H1 (cell line): ENCODE measurements around the gene ZNF302.

Experiments
- CREB1 ChIP-seq: IDR thresholded peaks from 2 replicates; pipeline ENCODE4 v1.6.1; 2012; ENCODE audit warnings: inconsistent platforms
- EZH2 ChIP-seq: fragments of 200-600 bp; sonication (generic); IDR thresholded peaks from 2 replicates; pipeline ENCODE4 v1.7.1; 2012; ENCODE audit warnings: low read depth, mild to moderate bottlenecking, moderate library complexity, low read length, inconsistent platforms; ENCODE audit not compliant: severe bottlenecking
- POLR2A ChIP-seq, 2 experiments: IDR thresholded peaks; 1 replicate in 1 of 2; 2 replicates in 1 of 2; pipeline ENCODE4 v1.6.1; 2011; ENCODE audit warnings: low read depth in 2 of 2, low read length in 2 of 2, mild to moderate bottlenecking in 2 of 2; ENCODE audit errors: control extremely low read depth in 1 of 2
- POLR2AphosphoS5 ChIP-seq: IDR thresholded peaks from 2 replicates; pipeline ENCODE4 v1.6.1; 2011; ENCODE audit warnings: low read depth, low read length
- RBBP5 ChIP-seq: IDR thresholded peaks from 2 replicates; pipeline ENCODE4 v1.7.1; 2012; ENCODE audit warnings: low read depth, mild to moderate bottlenecking, inconsistent platforms, low read length, moderate library complexity, borderline replicate concordance
- SIN3A ChIP-seq, 2 experiments: IDR thresholded peaks in 1 of 2; conservative IDR thresholded peaks in 1 of 2; 2 replicates each; pipeline ENCODE4 v1.6.1; 2011 to 2012; ENCODE audit warnings: low read length in 2 of 2, improper control_type of control experiment in 1 of 2, low read depth in 1 of 2, mild to moderate bottlenecking in 1 of 2
- USF2 ChIP-seq: IDR thresholded peaks from 2 replicates; pipeline ENCODE4 v1.6.1; 2011; ENCODE audit warnings: low read length, improper control_type of control experiment
- YY1 ChIP-seq: IDR thresholded peaks from 2 replicates; pipeline ENCODE4 v1.6.1; 2011; ENCODE audit warnings: low read depth, mild to moderate bottlenecking, low read length
- TF ChIP-seq, protein P1 (sequence below): IDR thresholded peaks from 2 replicates; pipeline ENCODE4 v1.6.1; 2012; ENCODE audit warnings: inconsistent platforms
- TF ChIP-seq, protein P2 (sequence below), 3 experiments: IDR thresholded peaks; 1 replicate in 2 of 3; 2 replicates in 1 of 3; pipeline versions ENCODE4 v1.5.1 to v1.6.1; 2011; ENCODE audit warnings: low read length in 3 of 3, mild to moderate bottlenecking in 3 of 3, inconsistent platforms in 2 of 3, low read depth in 1 of 3, moderate library complexity in 1 of 3; ENCODE audit not compliant: insufficient read depth in 1 of 3; ENCODE audit errors: control extremely low read depth in 1 of 3

DNA sequence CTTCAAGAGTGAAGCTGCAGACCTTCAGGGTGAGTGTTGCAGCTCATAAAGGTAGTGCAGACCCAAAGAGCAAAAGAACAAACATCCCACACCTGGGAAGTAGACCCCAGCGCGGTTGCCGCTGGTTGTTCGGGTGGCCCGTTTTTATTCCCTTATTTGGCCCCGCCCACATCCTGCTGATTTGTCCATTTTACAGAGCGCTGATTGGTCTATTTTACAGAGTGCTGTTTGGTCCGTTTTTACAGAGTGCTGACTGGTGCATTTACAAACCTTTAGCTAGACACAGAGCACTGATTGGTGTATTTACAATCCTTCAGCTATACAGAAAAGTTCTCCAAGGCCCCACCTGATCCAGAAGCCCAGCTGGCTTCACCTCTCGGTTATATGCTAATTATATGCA is 1.6 kb upstream of the ZNF302 start:
- TF ChIP-seq RBBP5: no peak
- TF ChIP-seq SIN3A (conservative IDR thresholded peaks at IDR 0.05 in 1 of 2, IDR thresholded peaks at IDR 0.05 in 1 of 2; ENCODE audit: low read depth in 1 of 2, low read length in 2 of 2): no peak
- TF ChIP-seq YY1: no peak
- no peak for TF ChIP-seq USF2
- TF ChIP-seq POLR2A (IDR thresholded peaks at IDR 0.05; ENCODE audit: control extremely low read depth in 1 of 2, low read depth in 2 of 2, low read length in 2 of 2): no peak
- TF ChIP-seq, protein P1, sequence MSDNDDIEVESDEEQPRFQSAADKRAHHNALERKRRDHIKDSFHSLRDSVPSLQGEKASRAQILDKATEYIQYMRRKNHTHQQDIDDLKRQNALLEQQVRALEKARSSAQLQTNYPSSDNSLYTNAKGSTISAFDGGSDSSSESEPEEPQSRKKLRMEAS: no peak
- TF ChIP-seq POLR2AphosphoS5: no peak
- TF ChIP-seq, protein P2, sequence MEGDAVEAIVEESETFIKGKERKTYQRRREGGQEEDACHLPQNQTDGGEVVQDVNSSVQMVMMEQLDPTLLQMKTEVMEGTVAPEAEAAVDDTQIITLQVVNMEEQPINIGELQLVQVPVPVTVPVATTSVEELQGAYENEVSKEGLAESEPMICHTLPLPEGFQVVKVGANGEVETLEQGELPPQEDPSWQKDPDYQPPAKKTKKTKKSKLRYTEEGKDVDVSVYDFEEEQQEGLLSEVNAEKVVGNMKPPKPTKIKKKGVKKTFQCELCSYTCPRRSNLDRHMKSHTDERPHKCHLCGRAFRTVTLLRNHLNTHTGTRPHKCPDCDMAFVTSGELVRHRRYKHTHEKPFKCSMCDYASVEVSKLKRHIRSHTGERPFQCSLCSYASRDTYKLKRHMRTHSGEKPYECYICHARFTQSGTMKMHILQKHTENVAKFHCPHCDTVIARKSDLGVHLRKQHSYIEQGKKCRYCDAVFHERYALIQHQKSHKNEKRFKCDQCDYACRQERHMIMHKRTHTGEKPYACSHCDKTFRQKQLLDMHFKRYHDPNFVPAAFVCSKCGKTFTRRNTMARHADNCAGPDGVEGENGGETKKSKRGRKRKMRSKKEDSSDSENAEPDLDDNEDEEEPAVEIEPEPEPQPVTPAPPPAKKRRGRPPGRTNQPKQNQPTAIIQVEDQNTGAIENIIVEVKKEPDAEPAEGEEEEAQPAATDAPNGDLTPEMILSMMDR (IDR thresholded peaks at IDR 0.05; ENCODE audit: control extremely low read depth in 1 of 3, insufficient read depth in 1 of 3, low read depth in 1 of 3, low read length in 3 of 3): no peak
- TF ChIP-seq CREB1: no peak
- no peak for TF ChIP-seq EZH2
